ENCODE measurements around the gene PPOX.

GRCh38 chr1:161174911-161175310, 8.7 kb downstream of the PPOX start:
- TF ChIP-seq CTCF (conservative IDR thresholded peaks at IDR 0.05; ENCODE audit: low read depth in 2 of 2) = no peak
- no peak for TF ChIP-seq POLR2AphosphoS5 (IDR thresholded peaks at IDR 0.05; ENCODE audit: low read depth)
- TF ChIP-seq CREB1 (CRISPR knock-in tag; IDR thresholded peaks at IDR 0.05; ENCODE audit: low read depth) = no peak
- TF ChIP-seq JUNB (IDR thresholded peaks at IDR 0.05; ENCODE audit: unreplicated experiment) = no peak
- no peak for TF ChIP-seq EZH2 (IDR thresholded peaks at IDR 0.05; ENCODE audit: low read depth, unreplicated experiment)
- TF ChIP-seq EZH2phosphoT487 (IDR thresholded peaks at IDR 0.05; ENCODE audit: unreplicated experiment) = no peak
- no peak for TF ChIP-seq REST (IDR thresholded peaks at IDR 0.05; ENCODE audit: unreplicated experiment)
